ENCODE results near the gene PWWP2B.

- TF ChIP-seq CTCF (IDR thresholded peaks at IDR 0.05), result no peak
- no peak for TF ChIP-seq POLR2A (IDR thresholded peaks at IDR 0.05)
- no peak for TF ChIP-seq EP300 (IDR thresholded peaks at IDR 0.05; ENCODE audit: low read depth)
Measured at GRCh38 chr10:132423966-132424861, 27.2 kb downstream of the PWWP2B start.
